Tibial nerve (tissue), 4 donors: Measurements from ENCODE around the gene RACK1.

Experiments used
- CTCF ChIP-seq, 5 experiments: fragments of 200-600 bp in 3 of 5; fragments of 450-650 bp in 2 of 5; sonication (generic) in 3 of 5; IDR thresholded peaks; one replicate each; pipeline ENCODE4 v1.5.1; 2016 to 2019; ENCODE audit warnings: antibody characterized with exemption in 5 of 5, mild to moderate bottlenecking in 3 of 5, moderate library complexity in 2 of 5
- EP300 ChIP-seq, 2 donors: sonication (generic); formaldehyde crosslinking; IDR thresholded peaks; one replicate each; pipeline ENCODE4 v1.6.1; 2017; ENCODE audit warnings: antibody characterized with exemption in 2 of 2, mild to moderate bottlenecking in 1 of 2
- POLR2A ChIP-seq, 2 donors: fragments of 450-650 bp; IDR thresholded peaks; one replicate each; pipeline ENCODE4 v1.6.1; 2017; ENCODE audit warnings: antibody characterized with exemption in 2 of 2, mild to moderate bottlenecking in 2 of 2, moderate library complexity in 2 of 2

DNA sequence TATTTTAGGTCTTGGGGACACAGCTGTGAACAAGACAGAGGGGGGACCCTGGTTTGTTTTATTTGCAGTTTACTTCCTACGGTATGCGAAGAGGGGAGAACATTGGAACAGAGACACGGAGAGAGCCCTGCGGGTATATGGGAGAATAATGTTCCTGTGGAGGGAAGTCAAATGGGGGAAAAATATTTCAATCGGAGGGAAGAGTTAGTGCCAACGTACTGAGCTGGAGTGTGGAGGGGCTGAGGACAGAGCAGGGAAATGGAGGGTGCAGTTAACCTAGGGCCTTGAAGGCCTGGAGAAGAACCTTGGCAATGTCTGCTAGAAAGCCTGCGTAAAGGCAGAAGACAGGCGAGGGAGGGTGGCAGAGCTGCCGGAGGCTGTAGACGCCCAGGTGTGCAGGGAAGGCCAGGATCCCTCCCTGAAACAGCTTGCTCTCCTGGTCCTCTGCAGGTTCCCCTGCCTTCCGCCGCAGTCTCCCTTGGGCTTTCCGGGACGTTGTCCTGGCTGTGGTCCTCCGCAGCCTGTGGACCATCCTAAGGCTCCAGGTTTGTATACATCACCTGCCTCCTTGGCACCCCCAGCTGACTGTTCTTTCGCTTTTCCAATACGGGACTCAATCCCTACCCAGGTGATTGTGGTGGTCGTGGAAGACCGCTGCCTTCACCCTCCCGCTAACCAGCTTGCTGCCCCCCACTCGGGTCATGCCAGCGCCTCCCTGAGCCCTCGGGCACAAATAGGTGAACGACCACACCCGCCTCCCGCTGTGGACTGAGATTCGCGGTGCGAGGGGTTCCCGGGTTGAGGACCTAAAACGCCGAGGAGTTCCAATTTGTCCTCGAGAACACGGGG lies 1.9 kb upstream of the RACK1 start:
- TF ChIP-seq CTCF (IDR thresholded peaks at IDR 0.05) (no peak), POLR2A (IDR thresholded peaks at IDR 0.05) (no peak), EP300 (IDR thresholded peaks at IDR 0.05) (no peak)
